HG03469 (cell line): ENCODE data around the gene MLXIPL.
"Not testable (repeated sequence)": the region's sequence is repeated elsewhere in the genome, so short reads cannot be mapped to it uniquely, and the experiment has no call there.

Experiments
- ATAC-seq: cut with Tn5 transposase; IDR thresholded peaks from one replicate; pipeline ENCODE4 v1.9.1; 2021; ENCODE audit warnings: mild to moderate bottlenecking, moderate library complexity, moderate number of reproducible peaks; ENCODE audit not compliant: unreplicated experiment

The MLXIPL gene

DNA sequence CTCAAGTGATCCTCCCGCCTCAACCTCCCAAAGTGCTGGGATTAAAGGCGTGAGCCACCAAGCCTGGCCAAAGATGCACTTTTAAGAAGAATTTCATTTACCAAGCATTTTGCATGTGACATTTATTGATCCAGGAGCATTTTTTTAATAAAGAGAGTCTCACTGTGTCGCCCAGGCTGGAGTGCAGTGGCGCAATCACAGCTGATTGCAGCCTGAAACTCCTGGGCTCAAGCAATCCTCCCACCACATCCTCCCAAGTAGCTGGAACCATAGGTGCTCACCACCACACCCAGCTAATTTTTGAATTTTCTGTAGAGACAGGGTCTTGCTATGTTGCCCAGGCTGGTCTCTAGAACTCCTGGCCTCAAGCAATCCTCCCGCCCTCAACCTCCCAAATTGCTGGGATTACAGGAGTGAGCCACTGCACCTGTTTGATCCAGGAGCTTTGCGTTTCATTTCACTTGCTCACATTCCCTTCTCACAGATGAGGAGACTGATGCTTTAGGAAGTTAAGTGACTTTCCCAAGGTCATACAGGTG, 41.6 kb downstream of the MLXIPL start:
- no peak for ATAC-seq

DNA sequence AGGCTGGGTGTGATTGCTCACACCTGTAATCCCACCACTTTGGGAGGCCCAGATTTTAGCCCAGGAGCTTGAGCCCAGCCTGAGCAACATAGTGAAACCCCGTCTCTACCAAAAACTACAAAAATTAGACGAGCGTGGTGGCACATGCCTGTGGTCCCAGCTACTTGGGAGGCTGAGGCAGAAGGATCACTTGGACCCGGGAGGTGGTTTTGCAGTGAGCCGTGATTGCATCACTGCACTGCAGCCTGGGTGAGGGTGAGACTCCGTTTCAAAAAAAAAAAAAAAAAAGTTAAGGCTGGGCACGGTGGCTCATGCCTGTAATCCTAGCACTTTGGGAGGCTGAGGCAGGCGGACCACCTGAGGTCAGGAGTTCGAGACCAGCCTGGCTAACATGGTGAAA, 43.3 kb downstream of the MLXIPL start:
- not testable (repeated sequence) for ATAC-seq

DNA sequence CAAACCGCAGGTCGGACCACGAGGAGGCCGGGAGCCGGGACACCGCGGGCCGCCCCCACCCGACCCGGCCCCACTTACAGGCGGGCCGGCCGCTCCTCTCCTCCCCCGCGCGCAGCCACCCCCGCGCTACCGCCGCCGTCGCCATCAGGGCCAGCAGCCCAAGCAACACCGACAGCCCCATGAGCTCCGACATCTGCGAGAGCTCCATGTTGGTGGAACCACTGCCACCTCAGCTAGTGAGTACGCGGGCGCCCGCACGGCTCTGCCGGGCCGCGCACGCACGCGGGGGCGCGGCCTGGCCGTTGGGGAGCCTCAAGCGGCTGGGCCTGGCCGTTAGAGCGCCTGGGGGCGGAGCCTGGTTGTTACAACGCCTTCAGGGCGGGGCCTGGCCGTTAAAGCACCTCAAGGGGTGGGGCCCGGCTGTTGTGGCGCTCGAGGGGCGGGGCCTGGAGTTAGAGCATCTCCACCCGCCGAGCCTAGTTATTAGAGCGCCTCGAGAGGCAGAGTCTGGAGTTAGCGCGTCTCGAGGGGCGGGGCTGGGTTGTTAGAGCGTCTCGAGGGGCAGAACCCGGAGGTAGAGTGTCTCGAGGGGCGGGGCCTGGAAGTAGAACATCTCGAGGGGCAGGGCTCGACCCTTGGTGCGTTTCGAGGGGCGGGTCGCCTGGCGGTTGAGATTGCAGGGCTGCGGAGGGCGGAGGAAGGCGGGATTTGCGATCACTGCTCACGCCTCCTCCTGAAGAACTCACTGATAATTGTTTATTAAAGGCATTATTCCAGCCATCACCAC, 45.8 kb downstream of the MLXIPL start, which contains the start of gene TBL2:
TBL2 (minus strand) TSS at position 238 of the 787 bp plus-strand sequence; CDS start at position 208, 30 bp downstream.
- ATAC-seq: peak; percentile 74

DNA sequence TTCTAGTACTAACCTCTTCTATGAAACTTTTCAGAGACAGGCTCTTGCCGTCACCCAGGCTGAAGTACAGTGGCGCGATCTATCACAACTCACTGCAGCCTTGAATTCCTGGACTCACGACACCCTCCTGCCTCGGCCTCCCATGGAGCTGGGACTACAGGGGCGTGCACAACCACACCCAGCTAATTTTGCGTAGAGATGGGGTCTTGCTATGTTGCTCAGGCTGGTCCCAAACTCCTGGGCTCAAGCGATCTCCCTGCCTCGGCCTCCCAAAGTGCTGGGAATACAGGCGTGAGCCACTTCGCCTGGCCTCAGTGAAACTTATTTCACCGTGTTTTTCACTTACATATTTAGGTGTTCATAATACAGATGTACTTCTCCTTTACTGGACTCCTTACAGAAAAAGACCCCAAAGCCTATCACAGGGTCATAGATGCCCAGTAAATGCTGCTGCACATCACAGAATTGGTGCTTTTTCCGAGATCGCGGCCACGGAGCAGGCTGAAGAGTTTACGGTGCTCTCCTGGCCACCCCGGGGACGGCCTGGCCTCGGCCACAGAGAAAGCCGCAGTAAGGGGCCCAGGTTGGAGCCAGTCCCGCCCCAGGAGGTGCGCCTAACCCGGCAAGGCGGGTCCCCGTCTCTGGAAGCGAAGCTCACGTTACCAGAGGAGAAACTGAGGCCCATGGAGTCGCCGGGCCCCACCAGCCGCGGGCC, 46.5 kb downstream of the MLXIPL start:
- no peak for ATAC-seq

DNA sequence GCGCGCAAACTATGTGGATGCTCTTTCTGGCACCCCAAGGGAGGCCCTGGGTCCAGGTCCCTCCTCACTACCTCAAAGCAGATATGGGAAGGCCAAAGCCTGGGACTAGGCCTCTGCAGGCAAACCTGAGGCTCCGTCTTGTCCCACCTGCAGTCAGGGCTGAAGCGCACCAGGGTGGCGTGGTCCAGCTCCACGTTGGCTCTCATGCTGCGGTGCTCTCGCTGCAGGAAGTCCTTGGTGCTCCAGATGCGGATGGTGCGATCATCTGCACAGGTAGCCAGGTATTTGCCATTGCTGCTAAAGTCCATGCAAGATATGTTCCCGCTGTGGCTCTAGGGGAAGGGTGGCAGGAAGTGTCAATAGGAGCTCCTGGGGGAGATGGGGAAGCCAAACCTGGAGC, 50.5 kb downstream of the MLXIPL start:
- no peak for ATAC-seq

DNA sequence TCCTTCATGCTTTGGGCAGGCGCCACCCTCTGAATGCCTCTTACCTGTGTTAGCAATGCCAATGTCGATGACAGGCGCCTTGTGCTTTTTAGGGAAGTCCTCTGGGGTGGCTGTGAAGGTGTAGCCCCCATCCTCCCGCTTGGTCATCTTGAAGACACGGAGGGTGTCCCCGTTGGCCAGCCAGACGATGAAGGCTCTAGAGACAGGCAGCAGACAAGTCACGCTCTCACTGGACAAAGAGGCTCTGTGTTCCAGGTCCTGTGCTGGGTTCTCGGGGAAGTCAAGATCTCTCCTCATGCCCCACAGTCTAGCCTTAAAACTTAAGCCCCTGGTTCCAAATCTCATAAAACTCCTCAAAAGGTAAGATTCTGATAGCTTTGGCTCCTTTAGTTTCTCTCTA, 51.0 kb downstream of the MLXIPL start:
- no peak for ATAC-seq

DNA sequence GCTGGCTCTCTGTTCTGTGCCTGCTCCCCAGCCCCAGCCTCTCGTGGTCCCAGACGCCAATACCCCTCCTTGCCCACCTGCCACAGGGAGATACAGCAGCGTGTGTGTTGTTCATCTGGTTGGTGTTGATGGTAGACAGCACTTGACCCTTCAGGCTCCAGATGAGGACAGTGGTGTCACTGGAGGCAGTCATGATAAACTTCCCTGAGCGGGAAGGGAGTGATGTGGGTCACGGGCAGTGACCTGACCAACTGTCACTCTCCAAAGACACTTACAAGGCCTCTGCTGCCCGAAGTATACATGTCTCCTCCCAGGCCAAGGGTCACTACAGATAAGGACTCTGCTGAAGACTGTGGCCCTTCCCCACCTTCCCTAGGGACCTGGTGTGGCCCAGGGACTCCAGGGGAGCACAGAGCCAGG, 51.5 kb downstream of the MLXIPL start:
- no peak for ATAC-seq

DNA sequence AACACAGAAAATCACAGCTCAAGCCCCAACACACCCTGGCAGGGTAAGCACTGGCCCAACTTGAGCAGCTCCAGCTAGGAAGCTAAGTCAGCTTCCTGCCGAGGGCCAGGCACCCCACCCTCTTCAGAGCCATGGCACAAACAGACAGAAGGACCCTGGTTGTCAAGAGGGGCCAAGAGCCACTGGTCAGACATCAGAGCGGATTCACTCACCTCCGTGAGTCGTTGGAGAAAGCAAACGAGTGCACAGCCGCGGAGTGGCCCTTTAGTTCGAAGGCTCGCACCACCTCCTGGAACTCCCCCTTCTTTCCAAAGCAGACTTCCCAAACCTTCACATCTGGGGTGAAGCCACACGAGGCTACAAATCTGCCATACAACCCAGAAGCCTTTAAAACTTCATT, 53.3 kb downstream of the MLXIPL start:
- ATAC-seq: no peak

DNA sequence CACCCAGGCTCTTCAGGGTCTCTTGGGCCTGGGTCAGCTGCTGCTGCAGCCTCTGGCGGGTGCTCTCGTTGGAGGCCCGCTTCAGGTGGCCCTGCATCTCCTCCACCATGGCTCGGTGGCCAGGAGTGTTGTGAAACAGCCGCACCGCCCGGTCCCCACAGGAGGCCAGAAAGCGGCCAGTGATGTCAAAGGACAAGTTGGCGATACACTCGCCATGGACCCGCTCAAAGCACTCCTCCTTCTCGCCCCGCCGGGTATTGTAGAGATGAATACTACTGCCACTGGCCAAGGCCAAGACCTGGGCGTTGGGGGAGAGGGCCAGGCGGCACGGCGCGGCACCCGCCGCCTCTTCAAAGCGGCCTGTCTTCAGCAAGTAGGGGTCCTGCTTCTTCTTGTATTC, 53.8 kb downstream of the MLXIPL start:
- ATAC-seq: no peak

DNA sequence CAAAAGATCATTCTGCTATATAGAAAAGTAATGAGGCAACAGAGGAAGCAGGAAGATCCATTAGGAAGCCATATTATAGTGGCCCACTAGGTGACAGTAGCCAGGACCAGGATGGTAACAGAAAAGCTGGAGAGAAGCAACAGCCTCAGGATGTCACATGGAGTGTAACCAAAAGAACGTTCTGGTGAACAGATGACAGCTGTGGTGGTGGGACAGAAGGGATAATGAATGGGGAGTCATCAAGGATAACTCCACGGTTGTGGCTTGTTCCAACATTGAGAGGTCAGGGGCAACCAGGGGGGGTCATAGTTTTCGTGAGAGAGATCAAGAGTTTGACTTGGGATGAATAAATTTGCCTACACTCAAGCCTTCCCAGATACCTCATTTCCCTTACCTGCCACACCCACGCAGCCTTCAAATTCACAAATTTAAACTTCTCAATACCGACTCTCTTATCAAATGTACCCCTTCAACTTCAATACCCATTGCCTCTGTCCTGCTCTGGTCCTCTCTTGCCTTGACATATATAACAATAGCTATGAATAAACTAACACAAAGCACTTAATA, 55.2 kb downstream of the MLXIPL start:
- ATAC-seq: no peak

DNA sequence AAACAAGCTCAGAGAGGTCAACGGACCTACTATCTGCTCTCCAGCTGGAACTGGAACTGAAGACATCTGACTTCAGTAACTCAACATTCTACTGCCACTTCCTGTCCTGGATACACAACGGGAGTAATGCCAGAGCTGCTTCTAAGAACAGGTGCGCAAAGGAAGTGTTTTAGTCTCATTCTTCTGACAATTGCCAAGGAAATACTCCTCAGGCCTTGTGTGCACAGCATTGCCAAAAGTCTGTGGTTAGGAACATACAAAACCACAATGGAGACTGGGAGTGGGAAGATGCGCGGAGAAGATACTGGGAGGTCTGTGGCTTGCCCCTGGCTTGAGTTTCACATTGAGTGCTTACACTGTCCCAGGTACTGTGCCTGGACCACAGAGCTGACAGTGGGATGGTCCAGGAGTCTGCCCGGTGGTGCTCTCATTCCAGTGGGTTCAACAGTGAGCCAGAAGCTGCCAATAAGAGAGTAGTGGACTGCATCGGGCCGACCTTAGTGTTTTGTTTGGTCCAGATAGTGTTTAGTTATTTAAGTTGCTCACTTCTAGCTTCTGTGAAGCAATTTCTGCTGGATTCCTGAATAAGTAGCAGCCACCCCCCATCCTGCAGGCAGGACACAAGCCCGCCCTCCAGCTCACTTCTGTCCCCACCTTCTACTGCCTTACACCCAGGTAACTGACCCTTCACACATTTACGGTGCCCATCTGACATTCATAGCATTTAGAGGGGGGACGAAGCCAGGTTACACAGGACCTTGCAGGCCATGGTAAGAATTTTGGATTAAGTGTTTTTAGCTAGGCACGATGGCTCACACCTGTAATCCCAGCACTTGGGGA, 56.3 kb downstream of the MLXIPL start:
- ATAC-seq: no peak

DNA sequence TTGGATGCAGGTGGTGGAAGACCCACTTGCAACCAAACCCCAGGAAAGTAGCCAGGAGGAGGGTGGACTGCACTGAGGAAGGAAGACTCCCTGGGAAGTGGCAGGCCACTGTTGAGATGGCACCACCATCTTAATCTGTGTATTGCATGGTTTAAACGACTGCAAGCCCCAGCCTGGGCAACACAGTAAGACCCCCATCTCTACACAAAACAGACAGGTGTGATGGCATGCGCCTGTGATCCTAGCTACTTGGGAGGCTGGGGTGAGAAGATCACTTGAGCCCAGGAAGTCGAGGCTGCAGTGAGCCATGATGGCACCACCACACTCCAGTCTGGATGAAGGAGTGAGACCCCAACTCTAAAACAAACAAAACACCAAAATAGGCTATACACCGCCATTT, 57.2 kb downstream of the MLXIPL start:
- ATAC-seq: no peak

DNA sequence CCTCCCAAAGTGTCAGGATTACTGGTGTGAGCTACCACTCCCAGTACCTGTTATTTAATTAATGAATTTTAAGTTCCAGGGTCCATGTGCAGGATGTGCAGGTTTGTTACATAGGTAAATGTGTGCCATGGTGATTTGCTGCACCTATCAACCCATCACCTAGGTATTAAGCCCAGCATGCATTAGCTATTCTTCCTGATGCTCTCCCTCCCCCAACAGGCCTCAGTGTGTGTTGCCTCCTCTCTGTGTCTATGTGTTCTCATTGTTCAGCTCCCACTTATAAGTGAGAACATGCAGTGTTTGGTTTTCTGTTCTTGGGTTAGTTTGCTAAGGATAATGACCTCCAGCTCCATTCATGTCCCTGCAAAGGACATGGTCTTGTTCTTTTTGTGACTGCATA, 57.9 kb downstream of the MLXIPL start:
- ATAC-seq: not testable (repeated sequence)

DNA sequence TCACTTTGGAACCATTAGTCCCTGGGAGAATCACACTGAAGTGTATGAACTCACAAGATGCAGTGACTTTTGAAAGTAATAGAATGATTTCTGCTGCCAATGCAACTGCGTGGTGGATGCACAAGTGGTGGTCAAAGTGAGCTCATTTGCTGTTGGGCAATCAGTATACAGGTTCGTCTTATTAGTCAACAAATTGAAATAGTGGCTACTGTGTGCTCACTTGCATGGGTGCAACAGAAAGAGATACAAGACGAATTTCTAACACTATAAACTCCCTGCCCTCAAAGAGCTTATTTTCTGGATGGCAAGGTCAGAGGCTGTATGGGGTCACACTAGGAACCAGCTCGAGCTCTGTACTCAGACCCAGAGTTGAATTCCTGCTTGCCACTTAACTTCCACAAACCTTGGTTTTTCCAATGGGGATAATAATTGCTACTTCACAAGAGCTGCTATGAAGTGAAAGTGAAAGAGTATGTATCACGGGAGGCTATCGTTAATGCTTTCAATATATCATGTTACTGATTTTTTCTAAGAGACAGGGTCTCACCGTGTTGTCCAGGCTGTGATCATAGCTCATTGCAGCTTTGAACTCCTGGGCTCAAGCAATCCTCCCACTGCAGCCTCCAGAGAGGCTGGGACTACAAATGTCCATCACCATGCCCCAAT, 58.5 kb downstream of the MLXIPL start:
- no peak for ATAC-seq

DNA sequence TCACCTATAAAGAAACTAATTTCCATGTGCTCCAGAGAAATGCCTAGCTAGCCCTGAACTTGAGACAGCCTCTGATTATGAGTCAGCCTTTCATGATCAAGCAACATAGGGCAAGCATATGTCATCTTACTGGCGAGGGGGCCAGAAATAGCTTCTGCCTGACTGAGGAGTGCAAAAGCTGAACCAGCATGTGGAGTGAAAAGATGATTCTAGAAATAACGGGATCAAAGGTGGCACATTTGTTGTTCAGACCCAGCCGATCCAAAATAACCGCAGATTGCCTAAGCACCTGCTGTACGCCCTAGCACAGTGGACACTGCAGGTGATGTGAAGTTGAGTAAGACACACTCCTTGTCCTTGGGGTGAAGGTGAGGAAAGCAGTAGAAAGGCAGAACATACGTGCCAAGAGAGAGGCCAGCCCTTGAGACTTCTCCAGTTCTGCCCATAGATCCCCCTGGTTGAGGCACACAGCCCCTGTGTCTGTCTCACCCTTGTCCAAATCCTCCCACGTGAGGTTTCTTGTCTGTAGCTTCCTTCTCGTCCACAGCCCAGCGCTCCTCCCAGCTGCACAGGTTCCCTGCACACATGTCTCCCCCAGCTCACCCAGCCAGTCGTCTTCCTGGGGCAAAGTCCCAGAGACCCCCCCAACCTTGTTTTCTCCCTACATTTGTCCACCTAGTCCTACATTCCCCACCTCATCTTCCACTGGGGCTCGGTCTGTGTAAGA, 64.0 kb downstream of the MLXIPL start:
- no peak for ATAC-seq

DNA sequence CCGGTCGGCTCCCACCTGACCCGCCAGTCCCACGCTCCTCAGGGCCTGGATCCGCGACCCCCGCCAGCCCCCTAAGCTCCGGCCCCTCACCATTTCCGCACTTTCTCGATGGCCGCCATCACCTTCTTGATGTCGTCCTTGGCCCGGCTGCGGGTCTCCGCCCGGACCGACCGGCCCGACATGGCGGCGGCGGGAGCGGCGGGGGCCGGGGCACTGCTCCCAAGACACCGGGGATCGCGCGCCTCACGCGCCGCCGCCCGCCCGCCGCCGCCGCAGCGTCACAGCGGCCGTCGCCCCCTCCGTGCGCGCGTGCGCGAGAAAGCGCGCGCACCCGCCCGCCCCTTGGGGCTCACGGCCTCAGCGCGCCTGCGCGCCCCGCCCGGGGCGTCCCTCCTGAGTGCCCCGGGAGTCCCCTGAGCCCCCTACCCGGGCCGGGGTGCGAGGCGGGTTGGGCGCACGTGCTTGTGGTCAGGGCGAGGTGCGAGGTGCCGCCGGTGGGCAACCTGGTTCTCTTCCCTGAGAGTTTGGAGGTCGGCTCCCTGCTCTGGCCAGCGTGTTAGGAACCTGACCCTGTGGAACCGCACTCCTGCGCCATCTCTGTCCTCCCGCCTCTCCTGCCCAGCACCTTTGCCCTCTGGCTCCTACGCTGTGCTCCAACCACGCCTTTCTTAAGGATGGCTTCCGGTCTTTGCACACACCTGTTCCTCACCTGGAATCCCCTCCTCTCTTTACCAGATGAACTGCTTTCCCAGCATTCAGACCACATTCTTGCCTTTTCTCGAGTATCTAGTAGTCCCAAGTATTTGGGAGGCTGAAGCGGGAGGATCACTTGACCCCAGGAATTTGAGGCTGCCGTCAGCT, 66.7 kb downstream of the MLXIPL start, which contains the start of gene BCL7B:
BCL7B (minus strand) TSS at position 294 of the 861 bp plus-strand sequence; CDS start at position 182, 112 bp downstream.
- peak; percentile 28 for ATAC-seq

DNA sequence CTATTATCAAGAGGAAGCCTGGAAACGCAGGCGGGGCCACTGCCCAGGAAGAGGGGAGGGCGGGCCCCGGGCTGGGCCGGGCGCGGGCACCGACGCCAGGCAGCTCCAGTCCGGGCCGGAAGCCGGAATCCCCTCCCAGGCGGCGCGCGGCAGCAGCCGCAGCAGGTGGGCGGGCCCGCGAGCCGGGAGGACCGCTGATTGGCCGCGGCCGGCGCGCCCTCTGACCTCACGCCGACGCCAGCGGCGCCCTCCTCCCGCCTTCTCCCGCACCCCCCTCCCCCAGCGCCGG, 67.3 kb downstream of the MLXIPL start:
- ATAC-seq: peak; percentile 80

DNA sequence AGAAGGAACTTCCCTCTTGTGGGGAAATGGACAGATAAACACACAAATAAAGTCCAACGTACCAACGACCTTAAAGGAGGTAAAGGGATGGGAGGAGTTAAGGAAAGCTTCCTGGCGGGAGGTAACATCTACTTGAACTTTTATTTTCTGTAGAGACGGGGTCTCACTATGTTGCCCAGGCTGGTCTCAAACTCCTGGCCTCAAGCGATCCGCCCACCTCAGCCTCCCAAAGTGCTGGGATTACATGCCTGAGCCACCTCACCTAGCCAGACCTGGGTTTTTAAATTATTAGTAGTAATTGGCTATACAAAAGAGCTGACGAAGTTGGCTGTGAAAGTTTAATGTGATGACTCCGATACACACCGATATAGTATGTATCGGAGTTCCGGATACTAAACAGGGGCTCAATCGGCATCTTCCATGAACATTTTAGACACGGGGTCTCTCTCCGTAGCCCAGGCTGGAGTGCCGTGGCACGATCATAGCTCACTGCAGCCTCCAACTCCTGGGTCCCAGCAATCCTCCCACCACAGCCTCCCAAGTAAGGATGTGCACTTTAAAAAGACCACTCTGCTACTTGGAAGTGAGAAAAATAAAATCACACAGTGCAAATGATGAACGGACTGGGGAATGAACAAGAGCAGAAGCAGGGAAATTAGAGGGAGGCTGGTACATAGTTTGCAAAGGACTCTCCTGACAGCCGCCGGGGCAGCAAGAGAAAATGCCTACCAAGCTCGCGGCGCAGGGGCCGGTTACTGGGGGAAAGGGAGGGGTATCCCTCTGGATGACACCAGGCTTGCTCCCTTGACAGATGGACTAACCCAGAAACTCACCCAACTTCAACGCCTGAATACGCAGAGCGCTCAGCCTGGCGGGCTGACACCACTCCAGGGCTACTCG, 67.9 kb downstream of the MLXIPL start:
- no peak for ATAC-seq
